Measurements from ENCODE around the gene ITPKC. TPM values are rescaled to one million over a fixed set of nuclear protein-coding genes. Genes with fewer than 3 reads are reported as not detected.

ITPKC gene
- polyA plus RNA-seq, 1 donor from 2014 or later = 16.8 TPM

DNA sequence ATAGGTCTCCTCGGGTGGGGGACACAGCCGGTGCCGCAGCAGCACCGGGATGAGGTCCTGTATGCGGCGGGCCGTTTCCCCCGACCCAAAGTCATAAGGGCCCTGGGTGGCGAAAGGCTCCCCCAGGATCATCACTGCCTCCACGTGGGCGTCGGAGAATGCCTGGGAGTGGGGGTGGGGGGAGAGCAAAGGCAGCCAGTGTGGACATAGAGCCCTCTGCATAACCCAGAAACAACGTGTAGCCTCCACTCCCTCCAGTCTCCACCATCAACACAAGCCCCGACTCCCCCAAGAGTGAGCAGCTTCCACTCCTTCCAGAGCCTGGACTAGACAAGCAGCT, 24.7 kb upstream of the ITPKC start:
- H2AFZ ChIP-seq (ENCODE audit: low read depth, low read length) = no peak overlapping the region
- no peaks in the 10 kb centered on the region for H3K9me3 ChIP-seq (ENCODE audit: low read length)
- no peaks in the 10 kb centered on the region for H4K20me1 ChIP-seq (ENCODE audit: insufficient read depth)
- H3K27ac ChIP-seq (ENCODE audit: low read length) = no peak overlapping the region
- no peak overlapping the region for H3K4me2 ChIP-seq (ENCODE audit: low read length)
- H3K36me3 ChIP-seq (ENCODE audit: insufficient read depth, low read length) = no peaks in the 10 kb centered on the region
- H3K9me2 ChIP-seq (ENCODE audit: insufficient read depth, low read length) = no peaks in the 10 kb centered on the region
- no peak for TF ChIP-seq EP300 (conservative IDR thresholded peaks at IDR 0.05; ENCODE audit: poor library complexity, severe bottlenecking)
- TF ChIP-seq TAF1 (IDR thresholded peaks at IDR 0.05; ENCODE audit: low read depth) = no peak
- no peak for TF ChIP-seq SMC3 (conservative IDR thresholded peaks at IDR 0.05; ENCODE audit: poor library complexity)
- TF ChIP-seq EZH2 (IDR thresholded peaks at IDR 0.05; ENCODE audit: borderline replicate concordance, insufficient read depth, low read length, poor library complexity, severe bottlenecking) = no peak
- no peak for TF ChIP-seq RAD21 (conservative IDR thresholded peaks at IDR 0.05)
- TF ChIP-seq POLR2AphosphoS5 (IDR thresholded peaks at IDR 0.05) = no peak
- no peaks in the 10 kb centered on the region for H3F3A ChIP-seq (ENCODE audit: insufficient read depth, low read length, poor library complexity, severe bottlenecking)
- no peaks in the 10 kb centered on the region for H3K27me3 ChIP-seq (ENCODE audit: insufficient read depth, low read depth, low read length)
- H3K79me2 ChIP-seq (replicated peaks; ENCODE audit: insufficient read depth, low read length) = peaks cover 21% of the 10 kb centered on the region
- no peak overlapping the region for H3K9ac ChIP-seq (ENCODE audit: low read length)
- no peak overlapping the region for H3K4me3 ChIP-seq (ENCODE audit: low read length)

DNA sequence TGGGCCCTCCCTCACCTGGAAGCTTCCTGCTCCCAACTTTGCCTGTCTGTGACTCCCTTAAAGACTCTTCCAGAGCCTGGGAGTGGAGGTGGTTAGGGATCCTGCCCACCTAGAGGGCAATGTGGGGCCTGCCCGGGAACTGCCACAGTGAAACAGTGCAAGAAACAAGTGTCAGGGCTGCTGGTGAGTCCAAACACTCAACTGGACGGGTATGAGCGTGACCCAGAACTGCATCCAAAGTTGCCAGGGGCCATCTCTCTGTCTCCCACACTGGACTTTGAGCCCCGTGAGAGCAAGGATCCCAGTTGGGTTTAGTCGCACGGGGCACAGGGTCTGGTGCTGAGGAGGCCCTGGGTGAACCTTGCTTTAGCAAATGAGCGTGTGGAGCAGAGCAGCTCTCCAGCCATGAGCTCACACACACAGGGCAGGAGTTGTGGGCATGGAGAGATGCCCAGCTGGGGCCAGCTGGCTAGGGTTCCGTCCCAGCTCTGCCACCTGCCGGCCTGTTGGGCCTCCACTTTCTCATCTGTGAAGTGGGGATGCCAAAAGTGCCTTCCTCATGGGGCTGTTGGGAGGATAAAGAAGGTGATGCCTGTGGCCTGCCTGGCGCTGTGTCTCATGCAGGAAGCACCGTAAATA, 23.6 kb upstream of the ITPKC start:
- Histone ChIP-seq H3K79me2 (replicated peaks; ENCODE audit: insufficient read depth, low read length) (peaks cover 15% of the 10 kb centered on the region), H3K4me2 (ENCODE audit: low read length) (no peak overlapping the region), H4K20me1 (ENCODE audit: insufficient read depth) (no peaks in the 10 kb centered on the region), H3K9ac (ENCODE audit: low read length) (no peak overlapping the region), H2AFZ (ENCODE audit: low read depth, low read length) (no peak overlapping the region), H3K27ac (ENCODE audit: low read length) (no peak overlapping the region), H3K27me3 (ENCODE audit: insufficient read depth, low read depth, low read length) (no peaks in the 10 kb centered on the region), H3K36me3 (ENCODE audit: insufficient read depth, low read length) (no peaks in the 10 kb centered on the region), H3K9me2 (ENCODE audit: insufficient read depth, low read length) (no peaks in the 10 kb centered on the region), H3K4me3 (ENCODE audit: low read length) (no peak overlapping the region), H3K9me3 (ENCODE audit: low read length) (no peaks in the 10 kb centered on the region), H3F3A (ENCODE audit: insufficient read depth, low read length, poor library complexity, severe bottlenecking) (no peaks in the 10 kb centered on the region)
- TF ChIP-seq RAD21 (conservative IDR thresholded peaks at IDR 0.05) (no peak), POLR2AphosphoS5 (IDR thresholded peaks at IDR 0.05) (no peak), MXI1 (conservative IDR thresholded peaks at IDR 0.05; ENCODE audit: poor library complexity, severe bottlenecking) (no peak), SMC3 (conservative IDR thresholded peaks at IDR 0.05; ENCODE audit: poor library complexity) (no peak), TAF1 (IDR thresholded peaks at IDR 0.05; ENCODE audit: low read depth) (no peak)
- TF ChIP-seq, protein P1, sequence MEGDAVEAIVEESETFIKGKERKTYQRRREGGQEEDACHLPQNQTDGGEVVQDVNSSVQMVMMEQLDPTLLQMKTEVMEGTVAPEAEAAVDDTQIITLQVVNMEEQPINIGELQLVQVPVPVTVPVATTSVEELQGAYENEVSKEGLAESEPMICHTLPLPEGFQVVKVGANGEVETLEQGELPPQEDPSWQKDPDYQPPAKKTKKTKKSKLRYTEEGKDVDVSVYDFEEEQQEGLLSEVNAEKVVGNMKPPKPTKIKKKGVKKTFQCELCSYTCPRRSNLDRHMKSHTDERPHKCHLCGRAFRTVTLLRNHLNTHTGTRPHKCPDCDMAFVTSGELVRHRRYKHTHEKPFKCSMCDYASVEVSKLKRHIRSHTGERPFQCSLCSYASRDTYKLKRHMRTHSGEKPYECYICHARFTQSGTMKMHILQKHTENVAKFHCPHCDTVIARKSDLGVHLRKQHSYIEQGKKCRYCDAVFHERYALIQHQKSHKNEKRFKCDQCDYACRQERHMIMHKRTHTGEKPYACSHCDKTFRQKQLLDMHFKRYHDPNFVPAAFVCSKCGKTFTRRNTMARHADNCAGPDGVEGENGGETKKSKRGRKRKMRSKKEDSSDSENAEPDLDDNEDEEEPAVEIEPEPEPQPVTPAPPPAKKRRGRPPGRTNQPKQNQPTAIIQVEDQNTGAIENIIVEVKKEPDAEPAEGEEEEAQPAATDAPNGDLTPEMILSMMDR (IDR thresholded peaks at IDR 0.05; ENCODE audit: poor library complexity, severe bottlenecking) = no peak
- TF ChIP-seq, protein P2, sequence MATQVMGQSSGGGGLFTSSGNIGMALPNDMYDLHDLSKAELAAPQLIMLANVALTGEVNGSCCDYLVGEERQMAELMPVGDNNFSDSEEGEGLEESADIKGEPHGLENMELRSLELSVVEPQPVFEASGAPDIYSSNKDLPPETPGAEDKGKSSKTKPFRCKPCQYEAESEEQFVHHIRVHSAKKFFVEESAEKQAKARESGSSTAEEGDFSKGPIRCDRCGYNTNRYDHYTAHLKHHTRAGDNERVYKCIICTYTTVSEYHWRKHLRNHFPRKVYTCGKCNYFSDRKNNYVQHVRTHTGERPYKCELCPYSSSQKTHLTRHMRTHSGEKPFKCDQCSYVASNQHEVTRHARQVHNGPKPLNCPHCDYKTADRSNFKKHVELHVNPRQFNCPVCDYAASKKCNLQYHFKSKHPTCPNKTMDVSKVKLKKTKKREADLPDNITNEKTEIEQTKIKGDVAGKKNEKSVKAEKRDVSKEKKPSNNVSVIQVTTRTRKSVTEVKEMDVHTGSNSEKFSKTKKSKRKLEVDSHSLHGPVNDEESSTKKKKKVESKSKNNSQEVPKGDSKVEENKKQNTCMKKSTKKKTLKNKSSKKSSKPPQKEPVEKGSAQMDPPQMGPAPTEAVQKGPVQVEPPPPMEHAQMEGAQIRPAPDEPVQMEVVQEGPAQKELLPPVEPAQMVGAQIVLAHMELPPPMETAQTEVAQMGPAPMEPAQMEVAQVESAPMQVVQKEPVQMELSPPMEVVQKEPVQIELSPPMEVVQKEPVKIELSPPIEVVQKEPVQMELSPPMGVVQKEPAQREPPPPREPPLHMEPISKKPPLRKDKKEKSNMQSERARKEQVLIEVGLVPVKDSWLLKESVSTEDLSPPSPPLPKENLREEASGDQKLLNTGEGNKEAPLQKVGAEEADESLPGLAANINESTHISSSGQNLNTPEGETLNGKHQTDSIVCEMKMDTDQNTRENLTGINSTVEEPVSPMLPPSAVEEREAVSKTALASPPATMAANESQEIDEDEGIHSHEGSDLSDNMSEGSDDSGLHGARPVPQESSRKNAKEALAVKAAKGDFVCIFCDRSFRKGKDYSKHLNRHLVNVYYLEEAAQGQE (IDR thresholded peaks at IDR 0.05; ENCODE audit: borderline replicate concordance) = no peak

Measured in neural cell (in vitro differentiated cells).